MCF 10A (cell line): ENCODE measurements around the gene ENTPD7. TPM values are rescaled to one million over a fixed set of nuclear protein-coding genes. Genes with fewer than 3 reads are reported as not detected.

ENCODE experiments used
- BruUV-seq: library from RNA; stranded (reverse); fragments of 400-500 nt; replicated peaks from 2 replicates; lab custom pipeline; 2021; lab: Mats Ljungman, UMichigan
- CTCF ChIA-PET: fragments of 300-600 bp; sonication (Branson Sonifier 250); formaldehyde crosslinking; extraction: SDS; loops from one replicate; lab custom pipeline; 2021; ENCODE audit warnings: antibody characterized with exemption, inconsistent platforms; lab: Yijun Ruan, JAX
- POLR2A ChIA-PET: fragments of 300-600, 350-650 bp; sonication (Branson Sonifier 250); formaldehyde crosslinking; extraction: SDS; loops from one replicate; lab custom pipeline; 2020; ENCODE audit warnings: antibody characterized with exemption, inconsistent platforms; lab: Yijun Ruan, JAX
- DNase-seq: peaks from one replicate; pipeline ENCODE4 v3.0.0-alpha.2; 2018; ENCODE audit not compliant: unreplicated experiment
- H3K27ac Mint-ChIP-seq: one replicate; pipeline ENCODE4 v1.8.0; 2022; ENCODE audit warnings: mild to moderate bottlenecking, low read depth, mixed read lengths; ENCODE audit not compliant: unreplicated experiment
- H3K27me3 Mint-ChIP-seq: one replicate; pipeline ENCODE4 v1.8.0; 2022; ENCODE audit warnings: mixed read lengths; ENCODE audit not compliant: insufficient read depth, unreplicated experiment
- H3K36me3 Mint-ChIP-seq: one replicate; pipeline ENCODE4 v1.8.0; 2022; ENCODE audit warnings: mild to moderate bottlenecking, moderate library complexity, mixed read lengths; ENCODE audit not compliant: insufficient read depth, unreplicated experiment
- H3K4me1 Mint-ChIP-seq: one replicate; pipeline ENCODE4 v1.8.0; 2022; ENCODE audit warnings: mixed read lengths; ENCODE audit not compliant: insufficient read depth, unreplicated experiment
- H3K4me3 Mint-ChIP-seq: one replicate; pipeline ENCODE4 v1.8.0; 2022; ENCODE audit warnings: mild to moderate bottlenecking, moderate library complexity, mixed read lengths; ENCODE audit not compliant: unreplicated experiment
- H3K9me3 Mint-ChIP-seq: one replicate; pipeline ENCODE4 v1.8.0; 2022; ENCODE audit warnings: mixed read lengths; ENCODE audit not compliant: unreplicated experiment
- intact Hi-C: fragments of 100-400 bp; cut with micrococcal nuclease; formaldehyde crosslinking; loops from 2 replicates; pipeline ENCODE4 v1.14.1; 2022
- total RNA-seq: library from RNA; stranded (reverse); gene quantifications from 2 replicates; pipeline ENCODE4 v1.2.3, GENCODE V29; 2022
- TF ChIP-seq, protein P1 (sequence below): fragments of 200-600 bp; IDR thresholded peaks from one replicate; pipeline ENCODE4 v1.8.0; 2022; ENCODE audit warnings: antibody characterized with exemption, mild to moderate bottlenecking; ENCODE audit not compliant: unreplicated experiment

The ENTPD7 gene
- total RNA-seq, 1 experiment from 2014 or later: 18.3 TPM

DNA sequence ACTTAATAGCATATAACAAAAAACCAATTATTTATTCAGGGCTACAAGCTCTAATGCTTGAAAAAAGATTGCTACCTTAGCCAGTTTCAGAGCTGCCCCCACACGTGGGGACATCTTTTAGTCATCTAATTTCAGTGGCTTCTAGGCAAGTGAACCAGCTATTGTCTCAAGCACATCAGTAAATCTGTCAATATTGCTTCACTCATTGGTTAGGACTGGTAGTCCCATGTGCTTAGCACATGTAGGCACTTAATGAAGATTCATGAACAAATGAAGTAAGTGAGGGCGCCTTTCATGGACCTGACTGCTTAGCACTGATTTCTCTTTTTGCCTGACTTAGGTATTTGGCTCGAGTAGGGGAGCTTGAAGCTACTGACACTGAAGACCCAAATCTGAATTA, 19.6 kb downstream of the ENTPD7 start:
- TF ChIP-seq, protein P1, sequence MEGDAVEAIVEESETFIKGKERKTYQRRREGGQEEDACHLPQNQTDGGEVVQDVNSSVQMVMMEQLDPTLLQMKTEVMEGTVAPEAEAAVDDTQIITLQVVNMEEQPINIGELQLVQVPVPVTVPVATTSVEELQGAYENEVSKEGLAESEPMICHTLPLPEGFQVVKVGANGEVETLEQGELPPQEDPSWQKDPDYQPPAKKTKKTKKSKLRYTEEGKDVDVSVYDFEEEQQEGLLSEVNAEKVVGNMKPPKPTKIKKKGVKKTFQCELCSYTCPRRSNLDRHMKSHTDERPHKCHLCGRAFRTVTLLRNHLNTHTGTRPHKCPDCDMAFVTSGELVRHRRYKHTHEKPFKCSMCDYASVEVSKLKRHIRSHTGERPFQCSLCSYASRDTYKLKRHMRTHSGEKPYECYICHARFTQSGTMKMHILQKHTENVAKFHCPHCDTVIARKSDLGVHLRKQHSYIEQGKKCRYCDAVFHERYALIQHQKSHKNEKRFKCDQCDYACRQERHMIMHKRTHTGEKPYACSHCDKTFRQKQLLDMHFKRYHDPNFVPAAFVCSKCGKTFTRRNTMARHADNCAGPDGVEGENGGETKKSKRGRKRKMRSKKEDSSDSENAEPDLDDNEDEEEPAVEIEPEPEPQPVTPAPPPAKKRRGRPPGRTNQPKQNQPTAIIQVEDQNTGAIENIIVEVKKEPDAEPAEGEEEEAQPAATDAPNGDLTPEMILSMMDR: no peak
- Mint-ChIP-seq H3K4me1 (peaks cover 14% of the 10 kb centered on the region), H3K27me3 (no peaks in the 10 kb centered on the region), H3K27ac (no peak overlapping the region), H3K9me3 (no peaks in the 10 kb centered on the region), H3K4me3 (no peak overlapping the region), H3K36me3 (peaks cover 35% of the 10 kb centered on the region)
- ChIA-PET CTCF (interaction anchor here (1.0 to 2.0 kb wide), 4 partner anchors 24 to 48 kb away, joined by 3 to 4 read pairs (median 4); no protein-coding TSS in a partner anchor), POLR2A (interaction anchor here (0.7 to 5.5 kb wide), 6 partner anchors 16 to 59 kb away, joined by 3 to 62 read pairs (median 4); partner anchors contain the start of genes ENTPD7 and SLC25A28)
- intact Hi-C loops: no loop called here
- DNase-seq: no peak
- BruUV-seq: no TSS peak

DNA sequence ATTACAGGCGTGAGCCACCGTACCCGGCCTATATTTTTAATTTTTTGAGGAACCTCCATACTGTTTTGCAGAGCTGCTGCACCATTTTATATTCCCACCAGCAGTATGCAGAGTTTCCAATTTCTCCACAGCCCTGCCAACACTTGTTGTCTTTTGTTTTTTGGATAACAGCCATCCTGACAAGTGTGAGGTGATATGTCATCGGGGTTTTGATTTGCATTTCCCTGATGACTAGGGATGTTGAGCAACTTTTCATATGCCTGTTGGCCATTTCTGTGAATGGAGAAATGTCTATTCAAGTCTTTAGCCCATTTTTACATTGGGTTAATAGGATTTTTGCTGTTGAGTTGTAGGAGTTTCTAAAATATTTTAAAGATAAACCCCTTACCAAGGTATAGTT, 22.2 kb downstream of the ENTPD7 start:
- peaks cover 21% of the 10 kb centered on the region for H3K4me1 Mint-ChIP-seq
- no peaks in the 10 kb centered on the region for H3K9me3 Mint-ChIP-seq
- ChIA-PET CTCF (interaction anchor here (0.5 to 2.4 kb wide), 13 partner anchors 15 to 1517 kb away, joined by 3 to 13 read pairs (median 4); no protein-coding TSS in a partner anchor), POLR2A (interaction anchor here (0.6 to 5.5 kb wide), 9 partner anchors 10 to 1090 kb away, joined by 3 to 69 read pairs (median 6); partner anchors contain the start of genes ENTPD7 and SLC25A28)
- TF ChIP-seq, protein P1: no peak
- peak; percentile 96 for DNase-seq
- BruUV-seq: no TSS peak
- peaks cover 47% of the 10 kb centered on the region for H3K36me3 Mint-ChIP-seq
- no peaks in the 10 kb centered on the region for H3K27me3 Mint-ChIP-seq
- peak overlapping the region; percentile 44 for H3K27ac Mint-ChIP-seq
- H3K4me3 Mint-ChIP-seq: no peak overlapping the region
- intact Hi-C loops: loop anchor here (1.0 to 2.0 kb wide), 2 partner anchors 20 to 61 kb away; partner anchors contain the start of gene SLC25A28

DNA sequence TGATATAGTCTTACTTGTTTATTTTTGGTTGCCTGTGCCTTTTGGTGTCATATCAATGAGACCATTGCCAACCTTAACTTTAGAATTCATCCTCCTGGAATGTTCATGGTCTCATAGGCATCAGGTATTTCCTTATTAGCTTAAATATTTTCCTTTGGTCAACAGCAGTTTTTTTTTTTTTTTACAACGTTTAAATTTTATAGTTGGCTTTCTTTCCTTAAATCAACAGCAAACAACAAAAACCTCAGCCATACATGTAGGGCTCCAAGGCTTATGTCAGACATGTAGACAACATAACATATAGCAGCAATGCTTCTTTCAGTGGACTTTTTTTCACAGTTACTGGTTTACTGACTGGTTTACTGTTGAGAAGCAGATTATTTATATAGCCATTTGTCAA, 22.7 kb downstream of the ENTPD7 start:
- no peak for DNase-seq
- intact Hi-C loops: loop anchor here (2.0 kb wide), 1 partner anchor 51 kb away; no protein-coding TSS in a partner anchor
- BruUV-seq: TSS peak; percentile 2
- Mint-ChIP-seq H3K4me3 (no peak overlapping the region), H3K36me3 (peaks cover 50% of the 10 kb centered on the region), H3K4me1 (peaks cover 21% of the 10 kb centered on the region), H3K27me3 (no peaks in the 10 kb centered on the region), H3K9me3 (no peaks in the 10 kb centered on the region), H3K27ac (peak overlapping the region; percentile 44)
- ChIA-PET POLR2A (interaction anchor here (0.6 to 5.5 kb wide), 10 partner anchors 11 to 1090 kb away, joined by 3 to 69 read pairs (median 6); partner anchors contain the start of genes ENTPD7 and SLC25A28), CTCF (interaction anchor here (0.5 to 2.4 kb wide), 13 partner anchors 16 to 1518 kb away, joined by 3 to 13 read pairs (median 4); no protein-coding TSS in a partner anchor)
- TF ChIP-seq, protein P1: no peak

DNA sequence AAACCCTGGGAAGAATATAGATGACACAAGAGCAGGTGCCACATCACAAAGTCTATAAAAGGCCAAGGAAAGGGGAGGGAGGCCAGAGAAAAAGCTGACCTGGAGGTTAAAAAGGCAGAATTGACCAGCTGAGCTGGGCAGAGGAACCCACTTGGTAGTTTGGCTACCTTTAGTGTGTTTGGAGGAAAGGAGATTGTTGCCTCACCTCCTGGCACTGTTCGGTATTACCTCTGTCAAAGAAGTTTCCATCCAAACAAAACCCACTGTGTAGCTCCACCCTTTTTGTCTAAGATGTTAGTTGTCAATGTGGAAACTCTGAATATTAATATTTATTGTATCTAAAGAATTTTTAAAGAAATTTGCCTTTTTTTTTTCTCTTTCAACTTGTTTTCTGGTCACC, 23.4 kb downstream of the ENTPD7 start:
- peak overlapping the region; percentile 44 for H3K27ac Mint-ChIP-seq
- no peaks in the 10 kb centered on the region for H3K27me3 Mint-ChIP-seq
- CTCF ChIA-PET: interaction anchor here (0.6 to 2.4 kb wide), 8 partner anchors 14 to 65 kb away, joined by 3 to 13 read pairs (median 3); no protein-coding TSS in a partner anchor
- POLR2A ChIA-PET: interaction anchor here (0.6 to 5.5 kb wide), 8 partner anchors 22 to 325 kb away, joined by 3 to 69 read pairs (median 6); partner anchors contain the start of genes ENTPD7 and SLC25A28
- H3K9me3 Mint-ChIP-seq: no peaks in the 10 kb centered on the region
- DNase-seq: peak; percentile 67
- no peak overlapping the region for H3K4me3 Mint-ChIP-seq
- peaks cover 21% of the 10 kb centered on the region for H3K4me1 Mint-ChIP-seq
- BruUV-seq: no TSS peak
- intact Hi-C loops: loop anchor here (2.0 kb wide), 1 partner anchor 52 kb away; no protein-coding TSS in a partner anchor
- peaks cover 57% of the 10 kb centered on the region for H3K36me3 Mint-ChIP-seq
- TF ChIP-seq, protein P1: peak; percentile 16
